CD1c-positive myeloid dendritic cell (primary cell): ENCODE results near the gene DCC.

Experiments
- DNase-seq: peaks from one replicate; pipeline ENCODE4 v3.0.0-alpha.2; 2016; ENCODE audit errors: extremely low spot score

DCC gene

DNA sequence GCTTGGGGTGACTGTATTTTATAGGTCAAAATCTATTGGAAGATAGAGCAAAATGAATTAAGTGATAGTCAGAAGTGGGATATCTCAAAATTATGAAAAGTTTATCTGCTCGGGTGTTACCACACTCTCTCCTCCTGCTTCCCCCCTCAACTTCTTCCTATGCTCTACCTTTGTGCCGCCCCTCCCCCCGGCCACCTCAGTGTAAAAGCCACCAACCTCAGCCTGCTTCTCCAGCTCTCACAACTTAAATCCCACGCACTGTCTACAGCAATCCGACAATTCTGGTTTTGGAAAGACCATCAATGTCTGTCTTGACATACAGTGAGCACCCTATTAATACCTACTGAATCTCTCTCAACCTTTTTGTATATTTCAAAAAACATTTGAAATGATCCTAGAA is 164.6 kb downstream of the DCC start:
- no peak for DNase-seq

DNA sequence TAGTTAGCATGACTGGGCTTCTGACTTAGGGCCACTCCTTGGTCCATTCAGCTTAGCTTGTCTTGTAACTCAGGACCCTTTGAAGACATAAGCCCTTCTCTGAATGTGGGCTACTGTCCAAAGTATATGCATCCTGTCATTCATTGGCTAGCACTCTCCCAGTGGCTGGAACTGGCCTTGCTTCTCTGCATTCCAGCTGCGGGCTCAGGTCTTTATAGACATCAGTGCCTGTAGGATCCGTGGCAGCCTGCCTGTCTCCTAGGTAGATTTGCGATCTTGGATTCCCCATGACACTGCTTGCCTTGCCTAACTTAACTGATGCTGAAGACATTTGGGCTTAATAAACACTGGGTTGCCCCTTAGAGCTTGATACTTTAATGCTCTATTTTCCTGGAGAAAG is 170.1 kb downstream of the DCC start:
- no peak for DNase-seq

DNA sequence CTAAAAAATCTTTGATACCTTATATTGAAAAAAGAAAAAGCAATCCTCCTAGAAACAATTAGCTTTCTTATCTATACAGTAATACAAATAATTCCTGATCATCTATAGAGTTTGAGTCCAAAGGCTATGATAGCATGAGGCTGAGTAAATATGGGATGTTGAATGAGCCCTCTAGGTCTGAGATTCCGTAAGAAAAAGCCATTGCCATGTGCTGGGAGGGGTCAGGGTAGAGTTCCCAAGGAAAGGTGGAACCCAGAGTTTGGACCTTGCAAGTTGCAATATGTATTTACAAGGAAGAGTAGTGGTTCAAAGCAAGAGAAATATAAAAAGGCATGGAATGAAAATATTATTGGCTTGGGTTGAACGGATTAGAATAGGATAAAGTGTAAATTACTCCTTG is 178.1 kb downstream of the DCC start:
- no peak for DNase-seq

DNA sequence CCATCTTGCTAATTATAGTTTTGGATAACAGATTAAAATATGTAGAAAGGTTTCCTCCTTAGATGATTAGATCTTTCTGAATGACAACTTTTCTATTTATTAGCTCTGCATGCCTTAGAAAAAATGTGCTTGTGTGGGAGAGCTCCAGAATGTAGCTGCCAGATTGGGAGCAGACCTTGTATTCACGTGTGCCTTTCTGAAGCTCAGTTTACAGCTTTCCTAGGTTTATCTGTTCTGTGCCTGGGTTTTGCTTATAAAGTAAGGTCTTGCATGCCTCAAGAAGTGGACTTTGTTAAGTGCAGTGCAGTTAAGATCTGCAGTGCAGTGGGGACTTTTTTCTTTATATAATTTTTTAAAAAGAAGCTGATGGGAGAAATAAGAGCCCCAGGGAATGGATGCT is 179.0 kb downstream of the DCC start:
- DNase-seq = no peak

DNA sequence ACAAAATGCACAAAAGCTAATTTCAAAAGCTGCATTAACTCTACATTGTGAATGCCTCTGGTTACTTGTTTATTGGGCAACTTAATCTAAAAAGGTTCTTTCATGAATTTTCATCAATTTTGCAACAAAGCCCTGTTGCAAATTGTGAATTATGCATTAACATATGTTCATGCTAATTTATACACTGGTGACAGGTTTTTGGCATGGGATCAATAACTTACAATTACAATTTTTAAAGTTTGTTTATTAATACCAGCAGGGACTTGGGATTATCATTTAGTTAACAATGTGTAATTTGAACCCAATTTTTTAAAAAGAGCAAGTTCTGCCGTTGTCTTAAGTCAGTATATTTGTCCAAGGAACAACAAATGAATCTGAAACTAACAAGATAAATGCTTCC is 183.6 kb downstream of the DCC start:
- no peak for DNase-seq

DNA sequence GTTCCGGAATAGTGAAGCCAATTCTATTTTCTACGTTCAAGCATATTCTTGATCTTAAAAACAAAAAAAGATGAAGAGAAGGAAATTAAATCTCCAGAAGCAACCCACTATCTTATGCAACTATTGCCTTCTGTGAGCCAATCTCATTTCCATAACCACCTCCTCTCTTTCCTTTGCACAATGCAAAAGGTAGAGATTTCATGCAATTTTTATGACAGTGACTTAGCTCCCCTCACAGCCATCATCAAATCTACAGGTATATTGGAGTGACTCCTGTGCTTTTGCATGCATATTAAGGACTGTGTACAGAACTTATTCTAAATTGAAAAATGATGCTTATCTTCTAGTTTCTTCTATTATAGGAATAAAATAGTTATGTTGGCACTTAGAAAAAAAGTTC is 191.8 kb downstream of the DCC start:
- no peak for DNase-seq

DNA sequence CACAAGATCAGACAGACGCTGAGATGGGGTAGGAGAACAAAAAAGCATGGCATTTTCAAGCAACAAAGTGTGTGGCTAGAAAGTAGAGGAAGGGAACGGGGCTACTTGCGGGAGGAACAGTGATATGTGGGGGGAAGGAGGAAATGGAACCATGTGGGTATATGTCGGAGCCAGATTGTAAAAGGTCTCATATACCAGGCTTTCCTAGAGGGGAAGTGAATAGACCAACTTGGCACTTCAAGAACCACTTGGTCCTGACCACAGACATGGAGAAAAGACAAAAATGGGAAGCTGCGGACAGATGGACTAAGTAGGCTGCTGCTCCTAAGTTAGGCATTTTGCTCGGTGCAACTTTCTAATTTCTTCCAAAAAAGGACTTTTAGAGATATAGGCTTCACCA is 196.0 kb downstream of the DCC start:
- no peak for DNase-seq

DNA sequence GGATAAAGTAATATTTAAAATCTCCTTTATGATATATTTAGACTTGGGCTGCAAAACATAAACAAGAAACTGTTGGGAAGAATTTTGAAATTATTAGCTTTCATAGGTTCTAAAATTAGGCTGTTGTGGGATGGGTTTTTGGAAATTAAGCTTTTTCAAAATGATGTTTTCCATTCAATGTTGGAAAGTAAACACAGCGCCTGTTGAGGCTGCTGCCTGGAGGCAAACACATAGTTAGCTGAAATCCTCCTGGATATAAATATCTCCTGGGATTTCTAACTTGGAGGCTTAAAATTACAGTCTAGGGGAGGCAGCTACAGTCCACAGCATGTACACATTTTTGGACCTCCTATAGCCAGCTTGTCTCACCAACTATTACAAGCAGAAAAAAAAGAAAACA is 197.3 kb downstream of the DCC start:
- no peak for DNase-seq

DNA sequence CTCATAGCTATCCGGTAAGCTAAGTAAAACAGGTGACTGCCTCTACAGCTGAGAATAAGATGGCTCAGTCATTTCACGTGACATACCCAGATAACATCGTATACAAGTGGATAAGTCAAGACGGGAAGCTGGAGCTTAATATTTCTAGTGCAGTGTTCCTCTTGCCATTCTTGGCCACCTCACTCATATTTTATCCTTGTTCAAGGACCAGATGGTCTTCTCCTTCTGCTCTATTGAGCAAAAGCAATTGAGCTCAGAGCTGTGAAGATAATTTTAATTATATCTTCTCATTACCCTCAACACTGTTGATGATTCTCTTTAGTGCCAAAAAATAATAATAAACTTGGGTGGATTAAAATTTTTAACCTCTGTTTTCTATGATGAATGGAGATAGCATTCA is 201.1 kb downstream of the DCC start:
- no peak for DNase-seq

DNA sequence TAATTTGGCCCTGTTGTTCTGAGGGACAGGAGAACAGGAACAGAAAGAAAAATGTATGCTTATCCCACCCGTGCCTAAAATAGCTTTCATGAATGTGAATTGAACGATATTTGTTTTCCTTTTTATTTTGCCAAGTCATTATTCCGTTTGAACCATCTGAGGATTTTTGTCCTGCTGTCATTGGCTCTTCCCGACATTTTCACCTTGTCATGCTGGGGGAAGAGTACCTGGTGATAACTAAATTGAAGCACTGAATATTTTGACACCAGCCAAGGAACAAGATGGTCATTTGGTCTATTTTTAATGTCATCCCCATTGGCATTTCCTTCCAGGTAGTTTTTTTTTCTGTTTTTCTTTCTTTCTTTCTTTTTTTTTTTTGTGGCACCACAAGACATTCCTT is 204.1 kb downstream of the DCC start:
- DNase-seq = no peak

DNA sequence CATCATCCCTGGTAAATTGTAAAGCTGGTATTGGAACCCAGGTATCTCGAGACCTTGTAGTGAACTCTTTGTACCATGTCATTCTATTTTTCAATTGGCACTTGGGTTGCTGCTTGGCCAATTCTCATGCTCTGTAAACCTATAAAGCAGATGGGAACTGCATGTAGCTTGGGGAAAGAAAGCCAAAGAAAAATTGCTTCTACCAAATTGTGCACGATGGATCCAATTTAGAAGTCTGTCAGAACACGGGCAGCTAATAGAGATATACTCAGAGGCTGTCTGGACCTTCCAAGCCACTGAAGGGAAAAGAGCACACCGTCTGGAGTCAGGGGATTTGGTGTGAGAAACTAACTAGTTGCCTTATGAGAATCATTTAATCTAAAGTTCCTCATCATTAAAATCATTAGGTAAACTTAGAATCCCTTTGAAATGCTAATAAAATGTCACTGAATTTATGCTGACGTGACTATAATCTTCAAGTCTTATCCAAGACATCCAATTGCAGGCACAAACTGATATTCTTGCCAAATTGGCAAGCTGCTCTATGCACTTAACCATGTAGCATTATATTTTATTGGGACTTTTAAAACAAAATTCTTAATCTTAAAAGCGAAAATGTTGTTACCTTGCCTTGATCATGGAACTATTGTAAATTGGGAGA is 206.8 kb downstream of the DCC start:
- no peak for DNase-seq

DNA sequence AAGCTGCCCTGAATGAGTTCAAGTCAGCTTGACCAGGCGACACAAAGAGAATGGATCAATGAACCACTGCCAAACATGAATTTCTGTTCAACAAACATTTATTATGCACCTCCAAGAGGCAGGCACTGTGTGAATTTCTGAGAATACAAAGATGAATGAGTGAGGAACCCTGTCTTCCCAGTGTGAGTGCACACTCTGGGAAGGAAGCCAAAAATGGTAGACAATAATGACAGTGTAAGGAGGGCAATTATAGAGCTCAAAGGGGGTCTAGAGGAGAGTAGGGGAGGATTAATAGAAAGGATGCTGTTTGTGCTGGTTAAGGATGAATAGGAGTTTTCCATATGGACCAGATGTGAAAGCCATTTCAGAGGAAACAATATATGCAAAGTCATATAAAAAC is 213.4 kb downstream of the DCC start:
- DNase-seq = no peak

DNA sequence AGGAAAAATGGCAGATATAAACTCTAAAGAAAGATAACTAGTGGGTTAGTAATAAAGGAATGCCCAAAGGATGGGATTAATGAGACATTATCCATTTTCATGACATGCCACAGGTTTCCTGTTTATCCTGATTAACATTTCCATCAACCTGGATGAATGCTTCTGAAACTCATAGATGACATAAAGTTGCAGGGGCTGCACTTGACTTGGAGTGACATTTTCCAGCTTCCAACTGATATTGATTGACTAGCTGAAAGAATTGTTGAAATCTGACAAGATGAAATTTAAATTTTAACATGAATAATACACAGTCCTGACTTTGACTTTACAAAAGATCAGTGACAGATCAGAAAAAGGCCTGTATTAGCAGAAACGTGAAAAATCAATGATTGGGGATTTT is 214.2 kb downstream of the DCC start:
- no peak for DNase-seq

DNA sequence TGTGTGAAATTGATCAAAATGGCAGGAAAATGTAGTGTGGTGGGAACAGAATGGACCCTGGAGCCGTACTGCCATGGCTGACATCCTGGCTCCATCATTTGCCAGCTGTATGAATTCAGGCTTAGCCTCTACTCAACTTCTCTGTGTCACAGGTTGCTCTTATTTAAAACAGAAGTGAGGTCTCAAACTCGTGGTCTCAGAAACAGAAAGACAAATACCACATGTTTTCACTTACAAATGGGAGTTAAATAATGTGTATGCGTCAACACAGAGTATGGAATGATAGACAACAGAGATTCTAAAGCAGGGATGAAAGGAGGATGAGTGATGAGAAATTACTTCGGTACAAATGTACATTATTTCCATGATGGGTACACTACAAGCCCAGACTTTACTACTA is 227.4 kb downstream of the DCC start:
- no peak for DNase-seq

DNA sequence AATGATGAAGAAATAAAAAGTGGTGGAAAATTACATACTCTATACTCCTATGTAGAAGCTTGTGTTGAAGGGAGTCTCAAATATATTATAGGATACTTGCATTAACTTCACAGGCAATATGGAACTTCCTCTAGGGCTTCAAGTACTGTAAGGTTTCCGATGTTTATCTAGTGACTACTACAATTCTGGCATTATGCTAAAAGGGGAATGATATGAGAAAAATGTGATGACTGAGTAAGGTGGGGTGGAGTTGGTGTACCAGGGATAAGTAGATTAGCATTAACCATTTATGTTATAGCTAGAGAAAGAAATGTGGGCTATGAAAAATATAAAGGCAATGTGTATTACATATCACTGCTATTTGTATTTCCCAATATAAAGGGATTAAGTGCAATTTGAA is 229.5 kb downstream of the DCC start:
- DNase-seq = no peak

DNA sequence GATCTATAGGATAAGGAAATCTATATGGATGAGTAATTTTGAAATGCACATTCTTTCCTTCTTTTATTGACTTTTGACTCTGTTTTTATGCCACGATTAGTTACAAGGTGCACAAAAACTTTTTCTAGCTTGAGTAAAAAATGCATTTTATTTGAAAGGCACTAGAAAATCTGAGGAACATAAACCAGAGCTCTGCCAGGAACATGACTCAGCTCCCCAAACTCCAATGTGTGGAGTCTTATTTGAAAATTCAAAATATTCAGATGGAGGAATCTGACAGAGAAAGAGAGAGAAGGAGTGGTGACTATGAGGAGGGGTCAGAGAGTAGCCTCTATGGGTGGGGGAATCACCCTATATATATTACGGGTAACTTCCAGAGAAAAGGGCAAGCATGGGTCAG is 231.0 kb downstream of the DCC start:
- DNase-seq = no peak

DNA sequence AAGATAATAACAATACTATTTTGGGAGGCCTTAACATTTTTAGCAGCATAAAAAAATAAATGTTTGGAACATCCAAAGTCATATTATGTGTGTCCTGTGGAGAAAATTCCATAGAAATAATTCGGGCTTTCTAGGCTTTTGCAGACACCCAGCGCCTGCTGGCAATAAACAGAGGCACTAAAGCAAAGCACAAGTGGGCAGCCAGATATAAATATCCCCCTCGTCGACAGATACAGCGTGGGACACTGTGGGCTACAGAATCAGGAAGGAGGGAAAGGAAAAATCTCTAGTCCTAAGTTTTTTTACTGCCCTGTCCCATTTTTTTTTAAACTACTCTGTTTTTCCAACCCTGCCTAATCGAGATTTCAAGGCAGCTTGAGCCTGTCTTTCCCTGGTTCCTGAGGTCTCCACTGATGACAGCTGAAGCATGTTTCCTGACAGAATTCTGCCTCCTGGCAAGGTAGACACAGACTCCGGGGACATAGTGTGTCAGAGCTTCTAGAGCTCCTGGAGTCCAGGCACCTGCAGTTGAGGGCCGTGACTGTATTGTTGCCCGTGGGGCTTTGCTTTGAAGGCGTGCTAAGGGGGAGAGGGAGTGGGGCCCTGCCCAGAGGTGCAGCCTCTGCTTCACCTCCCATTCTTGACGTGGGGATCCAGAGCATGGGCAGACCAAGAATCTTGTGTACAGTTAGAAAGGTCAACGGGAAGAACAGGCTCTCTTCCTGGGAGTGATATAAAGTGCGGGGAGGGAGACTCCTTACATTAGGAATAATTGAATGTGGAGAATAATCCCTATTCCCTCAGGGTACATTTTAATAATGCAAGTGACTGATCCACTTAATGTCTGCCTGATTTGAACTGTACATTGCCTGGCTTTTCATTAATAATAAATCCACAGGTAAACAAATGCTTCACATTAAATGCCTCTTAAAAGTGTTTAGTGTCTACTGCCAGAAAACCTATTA is 232.3 kb downstream of the DCC start:
- no peak for DNase-seq

DNA sequence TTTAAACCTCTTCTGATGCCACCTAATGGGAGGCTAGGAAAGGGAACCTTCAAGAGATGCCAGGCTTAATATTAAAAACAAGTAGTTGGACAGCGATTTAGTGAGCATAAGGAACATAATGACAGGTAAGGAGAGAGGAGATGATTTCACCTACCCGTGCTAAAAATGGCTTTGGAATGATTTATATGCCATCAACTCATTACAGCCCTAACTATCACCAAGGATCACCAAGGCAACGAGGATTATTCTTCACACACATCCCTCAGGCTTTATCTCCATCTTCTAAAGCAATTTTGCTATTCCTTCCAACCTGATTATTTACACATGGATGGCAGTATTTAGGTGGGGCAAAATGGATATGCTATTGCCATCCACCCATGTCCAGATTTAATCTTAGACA is 237.8 kb downstream of the DCC start:
- no peak for DNase-seq

DNA sequence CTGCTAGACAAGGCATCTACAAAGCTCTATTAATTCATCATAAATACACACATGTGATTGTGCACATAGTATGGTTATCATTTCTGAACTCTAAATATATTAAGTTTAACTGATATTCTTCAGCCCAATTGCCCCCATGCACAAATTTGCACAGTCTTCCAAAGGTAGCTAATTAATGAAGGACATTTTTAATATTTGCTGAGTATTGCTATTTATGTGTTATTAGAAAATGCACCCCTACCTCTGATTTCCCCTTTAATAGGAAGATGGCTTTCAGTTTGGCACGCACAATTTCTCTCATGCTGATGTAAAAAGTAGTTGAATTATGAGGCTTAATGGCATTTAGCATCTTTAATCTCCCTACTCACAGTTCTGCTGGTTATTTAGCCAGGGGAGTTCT is 242.1 kb downstream of the DCC start:
- no peak for DNase-seq

DNA sequence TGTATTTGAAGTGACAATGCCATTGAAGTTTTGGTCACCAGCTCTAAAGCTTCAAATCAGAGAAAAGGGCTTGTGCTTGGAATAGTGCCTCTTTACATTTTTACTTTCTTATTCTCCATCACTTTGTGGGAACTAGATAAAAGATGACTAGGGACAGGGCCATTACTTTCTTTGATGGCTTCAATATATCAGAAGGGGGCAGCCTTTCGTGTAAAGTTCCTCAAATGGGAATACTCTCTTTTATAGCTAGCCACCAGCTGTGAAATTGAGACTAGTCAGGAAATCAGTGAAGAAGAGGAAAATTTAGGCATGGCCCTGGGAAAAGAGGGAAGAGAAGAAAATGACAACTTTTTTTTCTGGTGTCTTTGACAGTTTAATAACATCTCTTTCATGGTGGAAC is 242.5 kb downstream of the DCC start:
- DNase-seq = no peak

DNA sequence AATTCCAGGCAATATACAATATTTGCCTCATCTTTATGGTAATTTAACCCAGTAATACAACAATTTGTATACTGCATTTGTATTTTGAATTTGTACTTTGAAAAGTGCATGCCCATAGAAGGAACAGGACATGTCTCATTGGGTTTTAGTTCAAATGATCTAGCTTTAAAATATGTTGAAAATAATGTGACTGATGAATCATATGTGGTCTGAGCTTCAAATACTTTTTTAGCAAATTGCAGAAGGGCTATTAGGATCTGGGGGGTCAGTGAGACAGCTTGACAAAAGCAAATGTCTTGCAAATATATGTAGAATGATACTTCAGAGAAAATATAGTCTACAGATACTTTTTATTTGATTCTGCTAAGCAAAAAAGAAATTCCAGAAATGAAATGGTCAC is 248.9 kb downstream of the DCC start:
- no peak for DNase-seq

DNA sequence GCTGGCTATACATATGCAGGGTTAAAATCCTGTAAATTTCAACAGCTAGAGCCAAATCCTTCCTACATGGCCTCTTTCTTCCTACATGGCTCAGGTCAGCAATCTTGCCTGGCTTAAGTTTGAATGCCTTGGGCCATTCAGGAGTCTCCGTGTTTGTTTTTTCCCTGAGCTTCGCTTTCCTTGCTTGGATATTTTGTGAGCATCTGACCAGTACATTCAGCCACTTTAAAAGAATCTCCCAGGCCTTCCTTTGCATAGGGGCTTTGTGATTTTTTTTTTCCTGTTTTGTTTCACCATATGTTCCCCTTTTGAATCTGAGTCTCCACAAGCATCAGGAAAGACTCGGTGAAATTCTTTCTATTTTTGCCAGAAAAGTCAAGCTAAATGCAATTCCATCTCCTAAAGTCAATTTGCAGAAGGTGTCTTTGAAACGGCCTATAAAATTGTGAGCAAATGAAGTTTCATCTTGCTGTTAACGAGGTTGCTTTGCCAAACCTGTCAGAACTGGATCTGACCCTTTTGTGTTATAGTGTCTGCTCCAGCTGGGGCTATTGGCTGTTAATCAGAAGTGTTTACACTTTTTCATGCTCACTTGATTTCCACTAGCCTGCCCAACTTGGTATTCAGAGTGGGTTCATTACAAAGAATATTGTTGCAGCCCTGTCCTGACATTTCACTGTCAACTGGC is 256.9 kb downstream of the DCC start:
- no peak for DNase-seq

DNA sequence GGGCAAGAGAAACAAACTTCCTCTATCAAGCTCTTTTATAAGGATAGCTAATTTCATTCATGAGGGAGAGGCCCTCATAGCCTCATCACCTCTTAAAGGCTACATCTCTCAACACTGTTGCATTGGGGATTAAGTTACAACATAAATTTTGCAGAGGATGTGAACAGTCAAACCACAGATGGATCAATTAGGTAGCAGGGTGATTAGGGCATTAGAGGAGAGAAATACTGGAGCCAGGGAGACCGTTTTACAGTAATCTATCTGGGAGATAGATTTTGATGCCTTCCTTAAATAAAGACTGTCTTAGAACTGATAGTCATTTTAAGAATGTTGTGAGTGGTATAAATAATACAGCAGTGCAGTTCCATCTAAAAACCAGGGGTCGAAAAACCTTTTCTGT is 258.9 kb downstream of the DCC start:
- DNase-seq = no peak
